ENCODE measurements around the gene KLHL30.
"Not testable (repeated sequence)": the region's sequence is repeated elsewhere in the genome, so short reads cannot be mapped to it uniquely, and the experiment has no call there.

Gene KLHL30

GRCh38 chr2:238163481-238164198, 25.2 kb downstream of the KLHL30 start:
- H3K4me3 Mint-ChIP-seq, result no peak overlapping the region
- H3K36me3 Mint-ChIP-seq (ENCODE audit: low read depth), result peaks cover 17% of the 10 kb centered on the region
- no peak overlapping the region for H3K27ac Mint-ChIP-seq
- peaks cover 15% of the 10 kb centered on the region for H3K4me1 Mint-ChIP-seq (ENCODE audit: low read depth)
- H3K9me3 Mint-ChIP-seq, result no peaks in the 10 kb centered on the region
- H3K27me3 Mint-ChIP-seq, result peaks cover 43% of the 10 kb centered on the region
- DNase-seq, result no peak

- H3K9me3 Mint-ChIP-seq, result no peaks in the 10 kb centered on the region
- H3K27me3 Mint-ChIP-seq, result peaks cover 35% of the 10 kb centered on the region
- no peak for DNase-seq
- H3K36me3 Mint-ChIP-seq (ENCODE audit: low read depth), result peaks cover 29% of the 10 kb centered on the region
- H3K27ac Mint-ChIP-seq, result peak overlapping the region; percentile 59
- peaks cover 10% of the 10 kb centered on the region for H3K4me1 Mint-ChIP-seq (ENCODE audit: low read depth)
- no peak overlapping the region for H3K4me3 Mint-ChIP-seq
These were observed 26.4 kb downstream of the KLHL30 start for GRCh38 chr2:238164906-238165287.

DNA sequence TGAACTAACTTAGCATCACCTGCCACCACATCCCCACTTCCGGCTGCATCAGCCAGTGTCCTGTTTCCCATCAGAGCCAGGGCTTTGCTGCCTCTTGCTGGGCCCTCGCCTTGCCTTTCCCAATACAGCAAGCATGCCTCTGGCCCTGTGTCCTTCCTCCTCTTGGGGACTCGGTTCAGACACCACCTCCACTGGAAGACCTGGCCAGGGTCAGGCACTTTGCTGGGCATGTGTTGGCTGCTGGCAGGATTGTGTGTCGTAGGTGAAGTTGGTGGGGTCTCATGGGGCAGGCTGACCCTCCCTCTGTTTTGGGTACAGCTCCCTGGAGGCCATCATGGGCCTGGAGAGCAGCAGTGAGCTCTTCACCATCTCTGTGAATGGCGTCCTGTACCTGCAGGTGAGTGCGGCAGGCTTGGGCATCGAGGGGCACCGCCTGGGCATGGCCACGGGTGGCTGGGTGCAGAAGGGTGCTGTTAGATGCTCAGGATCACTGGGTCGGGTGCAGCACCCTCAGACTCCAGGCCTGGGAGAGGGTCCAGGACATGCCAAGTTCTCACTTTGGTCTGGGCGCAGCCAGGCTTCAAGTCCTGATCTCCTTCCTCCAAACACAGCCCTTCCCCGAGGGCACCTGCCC, 26.9 kb downstream of the KLHL30 start:
- H3K27ac Mint-ChIP-seq, result peak overlapping the region; percentile 59
- peaks cover 34% of the 10 kb centered on the region for H3K36me3 Mint-ChIP-seq (ENCODE audit: low read depth)
- H3K4me3 Mint-ChIP-seq, result no peak overlapping the region
- H3K9me3 Mint-ChIP-seq, result no peaks in the 10 kb centered on the region
- H3K27me3 Mint-ChIP-seq, result peaks cover 31% of the 10 kb centered on the region
- peaks cover 8% of the 10 kb centered on the region for H3K4me1 Mint-ChIP-seq (ENCODE audit: low read depth)
- peak; percentile 27 for DNase-seq

DNA sequence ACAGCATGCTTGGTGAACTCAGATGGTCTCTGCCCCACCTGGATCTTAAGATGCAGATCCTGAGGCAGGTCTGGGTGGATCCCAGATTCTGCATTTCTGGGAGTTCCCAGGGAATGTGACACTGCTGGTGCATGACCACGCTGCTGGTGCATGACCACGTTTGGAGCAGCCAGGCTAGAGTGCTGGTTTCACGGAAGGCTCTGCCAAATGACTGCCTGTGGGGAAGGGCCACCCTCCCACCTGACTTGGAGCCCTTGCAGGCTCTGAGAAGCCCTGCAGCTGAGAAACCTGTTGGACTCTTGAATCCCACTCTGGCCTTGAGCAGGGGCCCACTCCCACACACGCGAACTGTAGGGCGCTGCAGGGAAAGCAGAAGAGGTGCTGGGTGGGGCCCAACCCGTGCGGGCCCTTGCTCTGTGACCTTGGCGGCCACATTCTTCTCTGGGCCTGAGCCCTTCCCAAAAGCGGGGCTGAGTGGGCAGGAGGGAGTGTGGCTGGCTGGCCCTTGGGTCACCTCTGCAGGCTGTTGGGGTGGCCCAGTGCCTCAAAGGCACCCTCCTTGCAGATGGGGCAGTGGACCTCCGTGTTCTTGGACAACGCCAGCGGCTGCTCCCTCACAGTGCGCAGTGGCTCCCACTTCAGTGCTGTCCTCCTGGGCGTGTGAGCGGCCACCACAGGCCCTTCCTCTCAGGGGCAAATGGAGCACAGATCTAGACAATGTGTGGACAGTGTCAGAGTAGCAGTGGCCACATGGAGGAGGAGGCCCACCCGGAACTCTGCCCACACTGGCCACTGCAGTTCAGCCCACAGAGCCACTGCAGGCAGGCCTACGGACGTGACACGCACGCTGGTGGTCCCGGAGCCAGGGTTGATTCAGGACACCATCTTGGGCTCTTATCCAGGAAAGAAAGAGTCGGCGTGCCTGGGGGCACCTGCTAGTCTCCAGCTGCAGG, 28.2 kb downstream of the KLHL30 start:
- Mint-ChIP-seq H3K27me3 (peaks cover 20% of the 10 kb centered on the region), H3K4me1 (ENCODE audit: low read depth) (peaks cover 5% of the 10 kb centered on the region), H3K36me3 (ENCODE audit: low read depth) (peaks cover 42% of the 10 kb centered on the region), H3K27ac (no peak overlapping the region), H3K9me3 (no peaks in the 10 kb centered on the region), H3K4me3 (no peak overlapping the region)
- DNase-seq, result peak; percentile 30

- Mint-ChIP-seq H3K4me3 (no peak overlapping the region), H3K9me3 (no peaks in the 10 kb centered on the region), H3K27ac (no peak overlapping the region), H3K27me3 (peaks cover 20% of the 10 kb centered on the region), H3K4me1 (ENCODE audit: low read depth) (peaks cover 5% of the 10 kb centered on the region), H3K36me3 (ENCODE audit: low read depth) (peaks cover 49% of the 10 kb centered on the region)
- DNase-seq, result no peak
These were observed 28.9 kb downstream of the KLHL30 start for GRCh38 chr2:238167344-238167715.

- Mint-ChIP-seq H3K27me3 (peaks cover 20% of the 10 kb centered on the region), H3K4me1 (ENCODE audit: low read depth) (peaks cover 5% of the 10 kb centered on the region), H3K27ac (no peak overlapping the region), H3K4me3 (no peak overlapping the region), H3K9me3 (no peaks in the 10 kb centered on the region), H3K36me3 (ENCODE audit: low read depth) (peaks cover 53% of the 10 kb centered on the region)
- peak; percentile 26 for DNase-seq
These were observed 29.3 kb downstream of the KLHL30 start for GRCh38 chr2:238167761-238168160.

DNA sequence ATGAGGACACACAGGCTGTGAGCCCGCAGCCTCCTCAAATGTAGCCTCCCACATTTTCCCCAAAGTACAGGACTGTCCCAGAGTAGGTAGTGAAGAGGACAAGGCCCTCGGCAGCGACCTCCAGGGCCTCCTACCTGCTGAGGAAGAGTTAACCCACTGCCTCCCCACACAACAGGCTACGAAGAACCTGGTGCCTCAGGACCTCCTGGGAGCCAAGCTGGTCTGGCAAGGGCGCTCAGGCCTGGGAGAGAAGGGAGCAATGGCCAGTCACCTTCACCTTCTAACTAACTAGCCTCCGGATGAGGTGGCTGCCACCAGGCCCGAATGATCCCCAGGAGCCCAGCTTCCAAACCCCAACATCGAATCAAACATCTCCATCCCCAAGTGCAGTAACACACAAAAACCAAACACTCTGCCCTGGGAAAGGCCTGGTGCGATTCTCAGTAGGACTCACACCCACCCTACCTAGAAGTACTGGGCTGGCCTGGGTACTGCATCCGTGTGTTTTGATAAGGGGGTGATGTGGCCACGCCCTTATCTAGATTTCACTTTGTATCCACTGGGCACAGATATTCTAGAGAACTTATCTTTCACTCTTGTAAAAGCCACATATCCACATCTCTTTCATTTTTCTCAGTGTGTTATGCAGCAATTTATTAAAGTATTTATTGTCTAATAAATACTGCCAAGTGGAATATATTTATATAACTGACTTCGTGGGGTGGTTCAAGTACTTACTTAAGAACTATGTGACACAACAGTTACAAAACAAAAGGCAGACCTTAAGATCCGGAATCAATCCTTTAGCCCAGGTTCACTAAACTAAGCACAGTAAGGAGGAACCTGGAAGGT, 30.0 kb downstream of the KLHL30 start:
- Mint-ChIP-seq H3K4me1 (ENCODE audit: low read depth) (peaks cover 5% of the 10 kb centered on the region), H3K9me3 (no peaks in the 10 kb centered on the region), H3K27ac (peak overlapping the region; percentile 72), H3K4me3 (no peak overlapping the region), H3K36me3 (ENCODE audit: low read depth) (peaks cover 60% of the 10 kb centered on the region), H3K27me3 (peaks cover 14% of the 10 kb centered on the region)
- peak; percentile 28 for DNase-seq

DNA sequence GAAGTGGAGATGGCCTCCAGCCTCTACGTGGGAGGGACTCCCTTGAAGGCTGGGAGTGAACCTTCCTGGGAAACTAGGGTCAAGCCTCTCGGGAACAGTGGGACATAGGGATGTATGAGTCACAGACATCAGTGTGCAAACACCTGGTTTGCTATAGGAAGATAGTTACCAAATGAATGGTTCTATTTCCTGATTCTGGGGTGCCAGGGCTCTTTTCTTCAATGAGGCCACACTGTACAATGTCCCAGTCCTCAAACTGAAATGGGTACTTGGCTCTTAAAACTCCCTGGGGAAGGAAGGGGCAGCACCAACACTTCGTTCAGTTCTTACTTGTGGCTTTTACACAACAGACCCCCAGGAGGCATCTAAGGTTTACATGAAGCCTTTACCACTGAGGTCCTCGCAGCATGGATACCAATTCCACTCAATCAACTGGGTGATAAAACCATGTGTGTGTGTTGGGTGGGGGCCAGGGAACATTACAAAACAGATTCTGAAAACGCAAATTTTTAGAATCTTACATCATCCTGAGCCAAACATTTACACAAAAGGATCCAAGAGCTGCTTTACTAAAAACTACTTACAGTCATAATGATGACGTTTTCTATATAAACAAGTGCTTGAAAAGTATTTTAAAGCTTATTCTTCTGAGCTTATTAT, 30.7 kb downstream of the KLHL30 start:
- peak; percentile 11 for DNase-seq
- H3K27ac Mint-ChIP-seq, result peak overlapping the region; percentile 72

GRCh38 chr2:238169708-238170251, 31.3 kb downstream of the KLHL30 start:
- peaks cover 74% of the 10 kb centered on the region for H3K36me3 Mint-ChIP-seq (ENCODE audit: low read depth)
- DNase-seq, result no peak
- peaks cover 3% of the 10 kb centered on the region for H3K4me1 Mint-ChIP-seq (ENCODE audit: low read depth)
- H3K4me3 Mint-ChIP-seq, result no peak overlapping the region
- H3K27me3 Mint-ChIP-seq, result peaks cover 8% of the 10 kb centered on the region
- H3K27ac Mint-ChIP-seq, result peak overlapping the region; percentile 82
- H3K9me3 Mint-ChIP-seq, result no peaks in the 10 kb centered on the region

More for the DNA sequence above, 30.7 kb downstream of the KLHL30 start:
- peaks cover 5% of the 10 kb centered on the region for H3K4me1 Mint-ChIP-seq (ENCODE audit: low read depth)
- H3K4me3 Mint-ChIP-seq, result no peak overlapping the region
- H3K9me3 Mint-ChIP-seq, result no peaks in the 10 kb centered on the region
- peaks cover 68% of the 10 kb centered on the region for H3K36me3 Mint-ChIP-seq (ENCODE audit: low read depth)
- H3K27me3 Mint-ChIP-seq, result peaks cover 14% of the 10 kb centered on the region

- H3K4me3 Mint-ChIP-seq, result no peak overlapping the region
- peaks cover under 1% of the 10 kb centered on the region for H3K27me3 Mint-ChIP-seq
- no peaks in the 10 kb centered on the region for H3K4me1 Mint-ChIP-seq (ENCODE audit: low read depth)
- H3K36me3 Mint-ChIP-seq (ENCODE audit: low read depth), result peaks cover 81% of the 10 kb centered on the region
- H3K27ac Mint-ChIP-seq, result no peak overlapping the region
- no peaks in the 10 kb centered on the region for H3K9me3 Mint-ChIP-seq
- DNase-seq, result no peak
These were observed 32.1 kb downstream of the KLHL30 start for GRCh38 chr2:238170386-238171071.

DNA sequence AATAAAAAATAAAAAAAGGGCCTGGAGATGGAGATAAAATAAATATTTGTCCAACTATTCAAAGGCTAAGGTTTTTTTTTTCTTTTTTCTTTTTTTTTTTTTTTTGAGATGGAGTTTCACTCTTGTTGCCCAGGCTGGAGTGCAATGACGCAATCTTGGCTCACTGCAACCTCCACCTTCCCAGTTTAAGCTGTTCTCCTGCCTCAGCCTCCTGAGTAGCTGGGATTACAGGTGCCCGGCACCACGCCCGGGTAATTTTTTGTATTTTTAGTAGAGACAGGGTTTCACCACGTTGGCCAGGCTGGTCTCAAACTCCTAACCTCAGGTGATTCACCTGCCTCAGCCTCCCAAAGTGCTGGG, 32.6 kb downstream of the KLHL30 start:
- not testable (repeated sequence) for H3K9me3 Mint-ChIP-seq; H3K27ac Mint-ChIP-seq; H3K27me3 Mint-ChIP-seq; H3K4me1 Mint-ChIP-seq (ENCODE audit: low read depth); H3K4me3 Mint-ChIP-seq
- H3K36me3 Mint-ChIP-seq (ENCODE audit: low read depth), result peaks cover 85% of the 10 kb centered on the region
- DNase-seq, result peak; percentile 7

DNA sequence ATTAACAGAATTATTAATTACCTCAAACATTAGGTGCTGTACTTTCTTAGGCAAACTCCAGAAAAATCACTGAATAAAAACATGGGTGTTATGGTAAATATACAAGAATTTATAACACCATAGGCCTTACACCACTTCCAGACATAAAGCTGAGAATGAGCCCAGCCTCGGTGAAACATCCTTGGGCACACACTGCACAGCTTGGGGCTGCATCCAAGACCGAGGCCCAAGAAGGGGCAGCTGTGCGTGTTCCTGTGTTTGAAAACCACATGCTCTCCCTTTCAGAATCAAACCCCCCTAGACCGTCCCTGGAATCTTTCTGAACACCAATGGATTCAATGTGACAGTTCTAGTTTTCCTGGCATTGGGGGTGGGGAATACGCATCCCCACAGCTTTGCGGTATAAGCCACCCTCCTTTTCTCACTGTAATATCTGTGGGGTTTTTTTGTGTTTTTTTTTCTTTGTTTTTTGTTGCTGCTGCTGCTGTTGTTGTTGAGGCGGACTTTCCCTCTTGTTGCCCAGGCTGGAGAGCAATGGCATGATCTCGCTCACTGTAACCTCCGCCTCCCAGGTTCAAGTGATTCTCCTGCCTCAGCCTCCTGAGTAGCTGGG, 33.2 kb downstream of the KLHL30 start:
- H3K27ac Mint-ChIP-seq, result no peak overlapping the region
- no peaks in the 10 kb centered on the region for H3K27me3 Mint-ChIP-seq
- H3K36me3 Mint-ChIP-seq (ENCODE audit: low read depth), result peaks cover 91% of the 10 kb centered on the region
- H3K9me3 Mint-ChIP-seq, result no peaks in the 10 kb centered on the region
- no peak for DNase-seq
- H3K4me1 Mint-ChIP-seq (ENCODE audit: low read depth), result no peaks in the 10 kb centered on the region
- no peak overlapping the region for H3K4me3 Mint-ChIP-seq

GRCh38 chr2:238172439-238172838, 34.0 kb downstream of the KLHL30 start:
- Mint-ChIP-seq H3K9me3 (no peaks in the 10 kb centered on the region), H3K4me3 (no peak overlapping the region), H3K27me3 (no peaks in the 10 kb centered on the region), H3K36me3 (ENCODE audit: low read depth) (peaks cover 94% of the 10 kb centered on the region), H3K27ac (no peak overlapping the region), H3K4me1 (ENCODE audit: low read depth) (no peaks in the 10 kb centered on the region)
- peak; percentile 22 for DNase-seq
